22Rv1 (cell line): ENCODE results near the gene AGAP5.

ENCODE experiments used
- CTCF ChIP-seq: fragments of 450-650 bp; IDR thresholded peaks from 2 replicates; pipeline ENCODE4 v1.5.1; 2017; ENCODE audit warnings: mild to moderate bottlenecking
- ZFX ChIP-seq: fragments of 450-650 bp; IDR thresholded peaks from 2 replicates; pipeline ENCODE4 v1.6.1; 2017; ENCODE audit warnings: antibody characterized with exemption, borderline replicate concordance

DNA sequence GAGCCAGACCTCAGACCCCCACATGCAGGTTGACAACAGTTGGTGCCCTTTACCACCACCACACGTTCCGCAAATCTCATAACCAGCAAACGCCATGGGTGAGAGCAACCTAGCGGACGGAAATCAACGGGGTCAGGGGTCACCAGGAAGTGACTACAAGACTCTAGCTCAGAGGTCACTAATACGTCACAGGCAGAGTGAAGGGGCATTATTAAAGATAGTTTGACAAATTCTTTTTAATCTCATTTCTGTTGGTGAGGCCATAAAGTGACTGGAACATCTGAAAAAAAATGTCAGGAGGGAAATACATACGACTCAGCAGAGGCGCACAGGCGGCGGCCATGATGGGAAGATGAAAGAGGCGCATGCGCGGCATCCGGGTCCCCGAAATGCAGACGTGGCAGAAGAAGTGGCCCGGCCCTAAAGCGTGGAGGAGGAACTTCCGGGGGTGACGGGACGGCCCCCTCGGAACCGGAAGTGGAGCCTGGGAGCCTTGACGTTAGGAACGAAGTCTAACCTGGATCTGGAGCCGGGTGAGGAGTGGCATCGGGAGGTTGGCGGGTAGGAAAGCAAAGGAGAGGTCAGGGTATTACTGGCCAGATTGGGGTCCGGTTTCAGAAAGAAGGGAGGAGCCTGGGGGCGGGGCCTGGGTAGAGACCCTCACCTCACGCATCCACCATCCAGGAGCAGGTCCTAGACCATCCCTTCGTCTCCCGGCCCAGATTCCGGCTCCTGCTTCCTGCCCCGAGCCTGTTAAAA lies 46.2 kb upstream of the AGAP5 start, which contains the start of gene SEC24C:
- no peak for TF ChIP-seq CTCF
- no peak for TF ChIP-seq ZFX
